BE2C (cell line): ENCODE results near the gene SH3RF3.

Experiments used
- DNase-seq: peaks from one replicate; pipeline ENCODE4 v3.0.0-alpha.2; 2020
- H3K27me3 ChIP-seq: fragments of 250-450 bp; sonication (Bioruptor Pico); 2 replicates; pipeline ENCODE4 v1.5.1; 2020; ENCODE audit warnings: mild to moderate bottlenecking
- H3K36me3 ChIP-seq: fragments of 250-450 bp; sonication (Bioruptor Pico); 2 replicates; pipeline ENCODE4 v1.5.1; 2020; ENCODE audit warnings: mild to moderate bottlenecking
- H3K4me1 ChIP-seq: fragments of 250-450 bp; sonication (Bioruptor Pico); 2 replicates; pipeline ENCODE4 v1.5.1; 2020
- H3K4me3 ChIP-seq: 2 replicates; pipeline ENCODE4 v1.5.1; 2011; ENCODE audit warnings: low read depth, low read length
- H3K9me3 ChIP-seq: fragments of 250-450 bp; sonication (Bioruptor Pico); 2 replicates; pipeline ENCODE4 v1.5.1; 2020
- CTCF ChIP-seq: IDR thresholded peaks from 2 replicates; pipeline ENCODE4 v1.5.1; 2012; ENCODE audit warnings: mild to moderate bottlenecking, low read depth, low read length

The SH3RF3 gene

DNA sequence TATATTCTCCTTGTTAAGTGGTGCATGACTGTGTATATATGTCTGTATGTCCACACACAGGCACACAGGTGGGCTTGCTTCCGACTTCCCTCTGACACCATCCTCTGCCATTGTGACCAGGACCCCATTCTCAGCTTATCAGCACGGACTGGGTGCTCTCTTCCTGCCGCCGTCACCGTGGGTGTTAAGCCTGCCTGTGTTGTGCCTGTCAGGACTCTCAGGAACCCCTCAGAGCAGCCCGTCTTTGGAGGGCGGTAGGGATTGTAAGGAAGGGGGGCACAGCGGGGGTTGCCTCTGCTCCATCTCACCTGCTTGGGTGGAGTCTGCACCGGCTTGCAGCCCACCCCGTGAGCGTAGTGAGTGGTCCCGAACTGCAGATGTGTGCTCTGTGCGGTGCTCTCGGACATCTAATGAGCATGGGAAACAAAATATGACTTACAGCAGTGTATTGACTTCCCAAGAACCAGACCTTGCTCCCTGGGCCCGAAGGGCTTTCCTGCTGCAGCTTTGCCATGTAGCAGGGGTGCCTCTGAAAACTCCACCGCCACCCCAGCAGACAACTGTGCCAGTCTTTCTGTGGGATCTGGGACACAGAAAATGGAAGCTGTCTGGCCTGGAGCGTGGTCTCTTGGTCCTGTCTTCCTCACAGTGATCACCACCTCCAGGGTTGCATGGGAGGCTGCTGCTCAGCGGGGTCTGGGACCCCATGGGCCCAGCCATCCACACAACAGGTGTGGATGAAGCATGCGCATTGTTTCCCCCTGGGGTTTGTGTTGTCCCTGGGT lies 58.9 kb downstream of the SH3RF3 start:
- DNase-seq: no peak
- no peak for TF ChIP-seq CTCF
- H3K36me3 ChIP-seq: no peaks in the 10 kb centered on the region
- H3K4me3 ChIP-seq: no peak overlapping the region
- H3K9me3 ChIP-seq: no peaks in the 10 kb centered on the region
- H3K27me3 ChIP-seq: no peaks in the 10 kb centered on the region
- no peaks in the 10 kb centered on the region for H3K4me1 ChIP-seq

- H3K9me3 ChIP-seq: no peaks in the 10 kb centered on the region
- no peak for DNase-seq
- no peaks in the 10 kb centered on the region for H3K27me3 ChIP-seq
- no peaks in the 10 kb centered on the region for H3K4me1 ChIP-seq
- no peak overlapping the region for H3K4me3 ChIP-seq
- H3K36me3 ChIP-seq: no peaks in the 10 kb centered on the region
- TF ChIP-seq CTCF: no peak
These were observed 59.5 kb downstream of the SH3RF3 start for GRCh38 chr2:109188496-109188890.

GRCh38 chr2:109188898-109189297 lies 59.9 kb downstream of the SH3RF3 start:
- Histone ChIP-seq H3K4me1 (no peaks in the 10 kb centered on the region), H3K9me3 (no peaks in the 10 kb centered on the region), H3K4me3 (no peak overlapping the region), H3K27me3 (no peaks in the 10 kb centered on the region), H3K36me3 (no peaks in the 10 kb centered on the region)
- DNase-seq: no peak
- no peak for TF ChIP-seq CTCF

DNA sequence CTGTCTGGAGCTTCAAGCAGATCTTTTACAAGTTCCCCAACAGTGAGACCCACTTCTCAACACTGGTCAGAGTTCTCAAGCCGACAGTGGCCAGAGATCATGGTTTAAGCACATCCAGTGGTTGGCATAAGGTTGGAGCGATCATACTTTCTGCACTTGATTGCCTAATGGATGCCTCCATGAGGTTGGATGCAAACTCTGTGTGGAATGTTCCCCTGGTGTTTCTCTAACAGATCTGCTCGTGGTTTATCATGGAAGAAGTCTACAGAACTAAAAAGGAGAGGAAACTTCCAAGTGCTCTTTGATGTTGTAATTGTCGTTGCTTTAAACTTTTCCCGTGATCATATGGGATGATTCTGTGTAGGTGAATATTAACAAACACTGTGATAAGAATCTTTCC lies 60.7 kb downstream of the SH3RF3 start:
- no peak for DNase-seq
- no peak for TF ChIP-seq CTCF
- Histone ChIP-seq H3K4me1 (no peaks in the 10 kb centered on the region), H3K9me3 (no peaks in the 10 kb centered on the region), H3K36me3 (no peaks in the 10 kb centered on the region), H3K27me3 (no peaks in the 10 kb centered on the region), H3K4me3 (no peak overlapping the region)

- Histone ChIP-seq H3K4me1 (no peaks in the 10 kb centered on the region), H3K9me3 (no peaks in the 10 kb centered on the region), H3K27me3 (no peaks in the 10 kb centered on the region), H3K36me3 (no peaks in the 10 kb centered on the region), H3K4me3 (no peak overlapping the region)
- DNase-seq: no peak
- TF ChIP-seq CTCF: no peak
These were observed 65.0 kb downstream of the SH3RF3 start for GRCh38 chr2:109193807-109194619.

GRCh38 chr2:109194620-109194937 lies 65.6 kb downstream of the SH3RF3 start:
- no peaks in the 10 kb centered on the region for H3K9me3 ChIP-seq
- no peak for DNase-seq
- H3K4me1 ChIP-seq: no peaks in the 10 kb centered on the region
- TF ChIP-seq CTCF: no peak
- H3K4me3 ChIP-seq: no peak overlapping the region
- H3K36me3 ChIP-seq: no peaks in the 10 kb centered on the region
- H3K27me3 ChIP-seq: no peaks in the 10 kb centered on the region
